ENCODE results near the gene MOBP. TPM values are rescaled to one million over a fixed set of nuclear protein-coding genes. Genes with fewer than 3 reads are reported as not detected.

MOBP gene
- total and polyA plus RNA-seq, 2 of the 8 experiments (the other 6 are each of a cell fraction or from before 2014, with no cell fraction given), result 0.06 to 0.50 TPM

GRCh38 chr3:39434574-39434973 is 32.9 kb upstream of the MOBP start:
- Histone ChIP-seq H3K9me3 (ENCODE audit: insufficient read depth in 2 of 2, low read depth in 1 of 2, low read length in 1 of 2) (no peaks in the 10 kb centered on the region), H3K4me2 (ENCODE audit: insufficient read depth in 1 of 2, low read depth in 2 of 2, low read length in 2 of 2) (no peak overlapping the region), H3K4ac (replicated peaks; ENCODE audit: insufficient read length, low read depth, low read length) (no peak overlapping the region), H4K91ac (replicated peaks; ENCODE audit: insufficient read length, low read length) (no peak overlapping the region), H3K4me3 (ENCODE audit: extremely low read depth in 1 of 4, insufficient read depth in 2 of 4, low read depth in 3 of 4, low read length in 4 of 4) (no peak overlapping the region), H2AK5ac (ENCODE audit: low read depth, low read length) (no peak overlapping the region), H2AFZ (ENCODE audit: low read length) (no peak overlapping the region), H3K18ac (ENCODE audit: extremely low read depth, low read length) (no peak overlapping the region), H3K23ac (ENCODE audit: insufficient read length) (no peak overlapping the region), H3K14ac (ENCODE audit: insufficient read length) (no peak overlapping the region), H2BK20ac (ENCODE audit: low read length) (no peak overlapping the region), H3K36me3 (ENCODE audit: control insufficient read depth in 2 of 4, insufficient read depth in 4 of 4, low read length in 3 of 4) (no peaks in the 10 kb centered on the region), H3K9ac (replicated peaks in 1 of 4; ENCODE audit: extremely low read depth in 1 of 4, low read depth in 3 of 4, low read length in 3 of 4) (no peak overlapping the region), H3K27me3 (replicated peaks in 1 of 4; ENCODE audit: control insufficient read depth in 3 of 4, extremely low read depth in 1 of 4, insufficient read depth in 3 of 4, low read length in 3 of 4) (no peaks in the 10 kb centered on the region), H2BK15ac (ENCODE audit: low read length) (no peak overlapping the region), H3K4me1 (replicated peaks in 1 of 4; ENCODE audit: control insufficient read depth in 3 of 4, insufficient read depth in 4 of 4, low read length in 3 of 4) (no peaks in the 10 kb centered on the region), H2BK12ac (ENCODE audit: low read depth, low read length) (no peak overlapping the region), H3K79me2 (ENCODE audit: control insufficient read depth in 1 of 2, insufficient read depth in 2 of 2, low read length in 2 of 2) (no peaks in the 10 kb centered on the region), H3K79me1 (ENCODE audit: low read depth, low read length) (no peaks in the 10 kb centered on the region), H2BK120ac (replicated peaks; ENCODE audit: low read depth, low read length) (no peak overlapping the region), H2BK5ac (ENCODE audit: low read depth, low read length) (no peak overlapping the region), H3K27ac (ENCODE audit: low read depth, low read length) (no peak overlapping the region; the same call in 1 of the 2 replicates), H4K8ac (ENCODE audit: extremely low read depth, insufficient read depth, low read length) (no peak overlapping the region), H3K23me2 (ENCODE audit: low read depth, low read length) (no peaks in the 10 kb centered on the region), H3K56ac (replicated peaks; ENCODE audit: insufficient read length, low read depth, low read length) (no peak overlapping the region), H4K5ac (ENCODE audit: insufficient read length, low read depth, low read length) (no peak overlapping the region), H4K20me1 (replicated peaks in 1 of 2; ENCODE audit: control insufficient read depth in 1 of 2, insufficient read depth in 2 of 2, low read length in 2 of 2) (no peaks in the 10 kb centered on the region)
- 84% methylated on average over 4 of the region's 5 CpGs; no CpG with 5 or more reads in 1 of the 2 experiments for WGBS, 2 experiments (ENCODE audit: extremely low coverage in 1 of 2, insufficient coverage in 1 of 2, insufficient read length in 1 of 2, insufficient replicate concordance in 2 of 2, low coverage in 1 of 2, low lambda C conversion rate in 2 of 2, missing lambda C conversion rate in 1 of 2)
- POLR2A ChIA-PET (ENCODE audit: partially characterized antibody), result interaction anchor here (3.4 to 13.1 kb wide), 2 partner anchors 20 to 27 kb away, joined by 25 to 141 read pairs; partner anchors contain the start of gene RPSA
- no peak for TF ChIP-seq USF2 (IDR thresholded peaks at IDR 0.05; ENCODE audit: low read length)
- FAIRE-seq (no peak), DNase-seq (ENCODE audit: low read depth in 1 of 2, low spot score in 2 of 2) (no peak)
- CTCF ChIA-PET (ENCODE audit: partially characterized antibody), result interaction anchor here (1.6 to 8.1 kb wide), 4 partner anchors 9 to 64 kb away, joined by 4 to 36 read pairs (median 8); no protein-coding TSS in a partner anchor

Measured in H1 (cell line).